H1 (cell line): ENCODE results near the gene SIK3. TPM values are rescaled to one million over a fixed set of nuclear protein-coding genes. Genes with fewer than 3 reads are reported as not detected.

ENCODE experiments used
- CTCF ChIA-PET: fragments of 300-600 bp; sonication (Branson Sonifier 250); formaldehyde crosslinking; loops from one replicate; lab custom pipeline; 2021; ENCODE audit not compliant: partially characterized antibody; lab: Charles Lee
- POLR2A ChIA-PET: fragments of 300-600 bp; sonication (Branson Sonifier 250); formaldehyde crosslinking; loops from one replicate; lab custom pipeline; 2021; ENCODE audit warnings: inconsistent platforms; ENCODE audit not compliant: partially characterized antibody; lab: Charles Lee
- DNase-seq, 2 experiments: peaks; one replicate each; pipeline versions ENCODE4 v3.0.0 to v3.0.0-alpha.2; 2010 to 2022; ENCODE audit warnings: low spot score in 2 of 2, low read depth in 1 of 2, mixed read lengths in 1 of 2
- FAIRE-seq: peaks from 2 replicates; lab custom pipeline; 2011; peaks lifted over from hg19 to GRCh38; lab: Jason Lieb, UNC
- H2AFZ ChIP-seq: 2 replicates; pipeline ENCODE4 v1.8.1; 2012; ENCODE audit warnings: low read length, inconsistent platforms
- H2AK5ac ChIP-seq: 2 replicates; pipeline ENCODE4 v1.6.1; 2013; ENCODE audit warnings: low read depth, low read length
- H2BK120ac ChIP-seq: replicated peaks from 2 replicates; pipeline ENCODE3; 2013; ENCODE audit warnings: low read depth, low read length, inconsistent platforms
- H2BK12ac ChIP-seq: 2 replicates; pipeline ENCODE4 v1.6.1; 2013; ENCODE audit warnings: low read depth, low read length
- H2BK15ac ChIP-seq: 2 replicates; pipeline ENCODE4 v1.6.1; 2013; ENCODE audit warnings: low read length
- H2BK20ac ChIP-seq: 2 replicates; pipeline ENCODE4 v1.6.1; 2013; ENCODE audit warnings: low read length
- H2BK5ac ChIP-seq: 2 replicates; pipeline ENCODE4 v1.6.1; 2013; ENCODE audit warnings: low read depth, low read length
- H3K14ac ChIP-seq: 2 replicates; pipeline ENCODE4 v1.6.1; 2013; ENCODE audit warnings: inconsistent platforms; ENCODE audit not compliant: insufficient read length
- H3K18ac ChIP-seq: 2 replicates; pipeline ENCODE4 v1.6.1; 2013; ENCODE audit warnings: low read length; ENCODE audit errors: extremely low read depth
- H3K23ac ChIP-seq: 2 replicates; pipeline ENCODE4 v1.6.1; 2013; ENCODE audit warnings: inconsistent platforms; ENCODE audit not compliant: insufficient read length
- H3K23me2 ChIP-seq: 2 replicates; pipeline ENCODE4 v1.6.1; 2013; ENCODE audit warnings: low read depth, low read length
- H3K27ac ChIP-seq: 2 replicates; pipeline ENCODE4 v1.6.1; 2011; ENCODE audit warnings: low read depth, low read length, inconsistent platforms
- H3K27me3 ChIP-seq, 4 experiments: replicated peaks in 1 of 4; 1 replicate in 1 of 4; 2 replicates in 3 of 4; pipeline versions ENCODE4 v1.6.1 to v1.8.1; 2011 to 2013; ENCODE audit warnings: low read length in 3 of 4, mild to moderate bottlenecking in 3 of 4, inconsistent platforms in 2 of 4, mixed read lengths in 2 of 4, moderate library complexity in 1 of 4; ENCODE audit not compliant: control insufficient read depth in 3 of 4, insufficient read depth in 3 of 4; ENCODE audit errors: extremely low read depth in 1 of 4
- H3K36me3 ChIP-seq, 4 experiments: 2 replicates each; pipeline versions ENCODE4 v1.6.1 to v1.8.1; 2011 to 2013; ENCODE audit warnings: mild to moderate bottlenecking in 4 of 4, low read length in 3 of 4, moderate library complexity in 2 of 4, control low read depth in 1 of 4, inconsistent platforms in 1 of 4; ENCODE audit not compliant: insufficient read depth in 4 of 4, control insufficient read depth in 2 of 4
- H3K4ac ChIP-seq: replicated peaks from 2 replicates; pipeline ENCODE3; 2013; ENCODE audit warnings: low read length, low read depth, mixed read lengths, inconsistent platforms; ENCODE audit not compliant: insufficient read length
- H3K4me1 ChIP-seq, 4 experiments: replicated peaks in 1 of 4; 1 replicate in 1 of 4; 2 replicates in 3 of 4; pipeline versions ENCODE4 v1.6.1 to v1.8.1; 2011 to 2013; ENCODE audit warnings: low read length in 3 of 4, inconsistent platforms in 2 of 4, mixed read lengths in 1 of 4; ENCODE audit not compliant: insufficient read depth in 4 of 4, control insufficient read depth in 3 of 4
- H3K4me2 ChIP-seq, 2 experiments: 2 replicates each; pipeline versions ENCODE4 v1.6.1 to v1.8.1; 2011 to 2013; ENCODE audit warnings: low read depth in 2 of 2, low read length in 2 of 2, control low read depth in 1 of 2, inconsistent platforms in 1 of 2, mild to moderate bottlenecking in 1 of 2; ENCODE audit not compliant: insufficient read depth in 1 of 2
- H3K4me3 ChIP-seq, 4 experiments: fragments of 200-600, 300-600 bp in 1 of 4; sonication (generic), shearing (Covaris generic), sonication (Bioruptor Twin) in 1 of 4; 2 replicates each; pipeline versions ENCODE4 v1.5.1 to v1.8.1; 2011 to 2016; ENCODE audit warnings: low read length in 4 of 4, low read depth in 3 of 4, control low read depth in 2 of 4, inconsistent platforms in 2 of 4, mild to moderate bottlenecking in 2 of 4, mixed read lengths in 1 of 4, moderate library complexity in 1 of 4; ENCODE audit not compliant: insufficient read depth in 2 of 4; ENCODE audit errors: extremely low read depth in 1 of 4
- H3K56ac ChIP-seq: replicated peaks from 2 replicates; pipeline ENCODE3; 2013; ENCODE audit warnings: low read depth, mild to moderate bottlenecking, mixed read lengths, low read length, inconsistent platforms; ENCODE audit not compliant: insufficient read length
- H3K79me1 ChIP-seq: 2 replicates; pipeline ENCODE4 v1.6.1; 2013; ENCODE audit warnings: low read depth, low read length, control low read depth
- H3K79me2 ChIP-seq, 2 experiments: 2 replicates each; pipeline versions ENCODE4 v1.6.1 to v1.8.1; 2012 to 2013; ENCODE audit warnings: low read length in 2 of 2, mild to moderate bottlenecking in 2 of 2, inconsistent platforms in 1 of 2; ENCODE audit not compliant: insufficient read depth in 2 of 2, control insufficient read depth in 1 of 2
- H3K9ac ChIP-seq, 4 experiments: replicated peaks in 1 of 4; 1 replicate in 1 of 4; 2 replicates in 3 of 4; pipeline versions ENCODE4 v1.6.1 to v1.8.1; 2011 to 2013; ENCODE audit warnings: low read depth in 3 of 4, low read length in 3 of 4, control low read depth in 2 of 4, mild to moderate bottlenecking in 2 of 4, moderate library complexity in 2 of 4, inconsistent platforms in 1 of 4; ENCODE audit errors: extremely low read depth in 1 of 4
- H3K9me3 ChIP-seq, 2 experiments: 2 replicates each; pipeline versions ENCODE4 v1.6.1 to v1.8.1; 2012 to 2013; ENCODE audit warnings: mild to moderate bottlenecking in 2 of 2, moderate library complexity in 2 of 2, control low read depth in 1 of 2, inconsistent platforms in 1 of 2, low read depth in 1 of 2, low read length in 1 of 2, mixed read lengths in 1 of 2; ENCODE audit not compliant: insufficient read depth in 2 of 2
- H4K20me1 ChIP-seq, 2 experiments: replicated peaks in 1 of 2; 2 replicates each; pipeline versions ENCODE3 to v1.8.1; 2011 to 2013; ENCODE audit warnings: inconsistent platforms in 2 of 2, low read length in 2 of 2, mild to moderate bottlenecking in 1 of 2; ENCODE audit not compliant: insufficient read depth in 2 of 2, control insufficient read depth in 1 of 2
- H4K5ac ChIP-seq: 2 replicates; pipeline ENCODE4 v1.6.1; 2013; ENCODE audit warnings: low read length, low read depth, mixed read lengths, inconsistent platforms; ENCODE audit not compliant: insufficient read length
- H4K8ac ChIP-seq: 2 replicates; pipeline ENCODE4 v1.8.0; 2013; ENCODE audit warnings: mild to moderate bottlenecking, moderate library complexity, low read length, inconsistent platforms; ENCODE audit not compliant: insufficient read depth; ENCODE audit errors: extremely low read depth
- H4K91ac ChIP-seq: replicated peaks from 2 replicates; pipeline ENCODE3; 2013; ENCODE audit warnings: low read length, mixed read lengths, inconsistent platforms; ENCODE audit not compliant: insufficient read length
- SIRT6 ChIP-seq: IDR thresholded peaks from one replicate; pipeline ENCODE4 v1.7.1; 2012; ENCODE audit warnings: low read length, inconsistent platforms
- WGBS, 2 experiments: shearing (Covaris generic) in 1 of 2; methylation state at CpG; one replicate each; pipeline versions ENCODE4 v1.1.6 to v1.1.7; 2013 to 2015; ENCODE audit warnings: low lambda C conversion rate in 2 of 2, mixed read lengths in 2 of 2, inconsistent platforms in 1 of 2, low coverage in 1 of 2, missing lambda C conversion rate in 1 of 2; ENCODE audit not compliant: insufficient replicate concordance in 2 of 2, insufficient coverage in 1 of 2, insufficient read length in 1 of 2; ENCODE audit errors: extremely low coverage in 1 of 2, missing lambda C conversion rate in 1 of 2; 5-methylcytosine and 5-hydroxymethylcytosine counted together
- polyA plus RNA-seq, 7 experiments: library from polyadenylated mRNA; depleted of rRNA in 3 of 7; stranded (reverse) in 5 of 7; unstranded in 2 of 7; fragments of >200 nt in 5 of 7; fragments of 200-250 nt in 2 of 7; gene quantifications; 1 replicate in 5 of 7; 2 replicates in 1 of 7; 4 replicates in 1 of 7; pipeline versions ENCODE4 v1.2.1 to v1.2.3, GENCODE V29; 2011 to 2013; ENCODE audit warnings: missing spikeins in 2 of 7, mixed read lengths in 2 of 7
- total RNA-seq: library from RNA; stranded (reverse); fragmentation: NEBNext Ultra II Directional; extraction: Animal tissue kit (Norgen Biotek cat#: 25700); gene quantifications from 2 replicates; pipeline ENCODE4 v1.2.1, GENCODE V29; 2021

The SIK3 gene
- total and polyA plus RNA-seq, 2 of the 8 experiments (the other 6 are each of a cell fraction or from before 2014, with no cell fraction given), result 19.9 to 32.1 TPM

DNA sequence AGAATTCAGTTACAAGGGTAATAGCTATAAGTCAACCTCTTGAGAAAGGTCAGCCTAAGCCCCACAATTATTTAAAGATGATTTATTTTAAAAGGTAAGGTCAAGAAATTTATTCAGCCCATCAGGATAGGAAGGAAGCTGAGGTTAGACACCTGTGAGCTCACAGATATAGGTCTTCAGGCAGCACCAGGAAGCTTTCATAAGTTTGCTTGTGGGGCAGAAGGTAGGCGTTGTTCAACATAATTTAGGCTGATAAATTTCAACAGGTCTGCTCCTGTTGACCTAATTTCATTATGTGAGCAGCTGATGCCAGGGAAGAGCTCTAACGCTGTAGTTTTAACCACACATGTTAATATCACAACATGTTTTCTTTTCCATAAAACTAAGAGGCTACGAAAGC is 142.7 kb downstream of the SIK3 start:
- no peak overlapping the region for H4K8ac ChIP-seq
- 0 out of 2 replicates have a peak overlapping the region, but pooled peaks have one; percentile 34 for H3K27ac ChIP-seq
- H2AFZ ChIP-seq, result no peak overlapping the region
- no peak overlapping the region for H2BK12ac ChIP-seq
- no peak overlapping the region for H3K4ac ChIP-seq
- peaks cover 0 to 4% of the 10 kb centered on the region in 2 experiments for H4K20me1 ChIP-seq
- H3K4me2 ChIP-seq, result peak overlapping the region; percentile 36 to 51; a peak in 3 of 4 replicates
- H4K5ac ChIP-seq, result no peak overlapping the region
- H3K4me1 ChIP-seq, result peaks cover 0 to 4% (median 3%) of the 10 kb centered on the region in 4 experiments; a peak in 6 of 7 replicates
- no peaks in the 10 kb centered on the region for H3K9me3 ChIP-seq
- peak overlapping the region; percentile 12; the same call in 1 of the 2 replicates for H3K18ac ChIP-seq
- no peak overlapping the region for H3K56ac ChIP-seq
- H3K36me3 ChIP-seq, result peaks cover 0 to 3% (median 1%) of the 10 kb centered on the region in 4 experiments; a peak in 2 of 8 replicates
- H3K9ac ChIP-seq, result no peak overlapping the region
- H3K27me3 ChIP-seq, result no peaks in the 10 kb centered on the region
- CTCF ChIA-PET, result interaction anchor here (0.9 to 1.5 kb wide), 4 partner anchors 8 to 150 kb away, joined by 3 to 6 read pairs (median 3); no protein-coding TSS in a partner anchor
- 88% methylated on average over 3 of the region's 3 CpGs; no CpG with 5 or more reads in 1 of the 2 experiments for WGBS, 2 experiments
- no peaks in the 10 kb centered on the region for H3K23me2 ChIP-seq
- FAIRE-seq, result no peak
- H2AK5ac ChIP-seq, result no peak overlapping the region
- peak overlapping the region in 1 of 4 experiments; percentile 3; a peak in 1 of 8 replicates for H3K4me3 ChIP-seq
- H2BK20ac ChIP-seq, result no peak overlapping the region
- no peak overlapping the region for H2BK5ac ChIP-seq
- no peak overlapping the region for H4K91ac ChIP-seq
- no peak overlapping the region for H2BK15ac ChIP-seq
- H3K79me2 ChIP-seq, result peaks cover 0 to 17% of the 10 kb centered on the region in 2 experiments; a peak in 2 of 4 replicates
- H3K79me1 ChIP-seq, result no peaks in the 10 kb centered on the region
- no peak overlapping the region for H3K14ac ChIP-seq
- H2BK120ac ChIP-seq, result no peak overlapping the region
- POLR2A ChIA-PET, result interaction anchor here (0.7 to 1.1 kb wide), 4 partner anchors 12 to 141 kb away, joined by 3 read pairs; no protein-coding TSS in a partner anchor
- H3K23ac ChIP-seq, result no peak overlapping the region
- DNase-seq, result no peak
- TF ChIP-seq SIRT6, result no peak
- TF ChIP-seq, all 59 proteins: peak for 0
